Neural progenitor cell (in vitro differentiated cells): ENCODE data around the gene OR6B2. TPM values are rescaled to one million over a fixed set of nuclear protein-coding genes. Genes with fewer than 3 reads are reported as not detected.

Experiments used
- DNase-seq: peaks from one replicate; pipeline ENCODE4 v3.0.0-alpha.2; 2016; ENCODE audit warnings: low spot score
- H2AFZ ChIP-seq: fragments of 200-600 bp; sonication (generic); replicated peaks from 2 replicates; pipeline ENCODE4 v1.6.1; 2016; ENCODE audit warnings: antibody characterized with exemption
- H3F3A ChIP-seq: fragments of 200-600 bp; sonication (generic); 2 replicates; pipeline ENCODE4 v1.6.1; 2016; ENCODE audit warnings: antibody characterized with exemption, low read depth
- H3K27ac ChIP-seq: fragments of 200-600 bp; sonication (generic); 2 replicates; pipeline ENCODE4 v1.5.1; 2016; ENCODE audit warnings: mild to moderate bottlenecking
- H3K27me3 ChIP-seq: fragments of 200-600 bp; sonication (generic); 2 replicates; pipeline ENCODE4 v1.6.1; 2016; ENCODE audit warnings: mild to moderate bottlenecking, moderate library complexity
- H3K36me3 ChIP-seq: fragments of 200-600 bp; sonication (generic); 2 replicates; pipeline ENCODE4 v1.5.1; 2016
- H3K4me1 ChIP-seq: fragments of 200-600 bp; sonication (generic); 2 replicates; pipeline ENCODE4 v1.6.1; 2016; ENCODE audit warnings: mixed run types
- H3K4me2 ChIP-seq: fragments of 200-600 bp; sonication (generic); 2 replicates; pipeline ENCODE4 v1.6.1; 2016
- H3K4me3 ChIP-seq: fragments of 200-600 bp; sonication (generic); 2 replicates; pipeline ENCODE4 v1.5.1; 2016
- H3K79me2 ChIP-seq: fragments of 200-600 bp; sonication (generic); 2 replicates; pipeline ENCODE4 v1.6.1; 2016; ENCODE audit warnings: low read depth
- H3K9ac ChIP-seq: fragments of 200-600 bp; sonication (generic); 2 replicates; pipeline ENCODE4 v1.6.1; 2016
- H3K9me3 ChIP-seq: fragments of 200-600 bp; sonication (generic); 2 replicates; pipeline ENCODE4 v1.5.1; 2016; ENCODE audit warnings: low read depth
- H4K20me1 ChIP-seq: fragments of 200-600 bp; sonication (generic); 2 replicates; pipeline ENCODE4 v1.6.1; 2016; ENCODE audit warnings: low read depth
- H3K27ac Mint-ChIP-seq: 3 replicates; pipeline ENCODE4 v1.8.0; 2021; ENCODE audit warnings: mixed read lengths
- H3K27me3 Mint-ChIP-seq: 2 replicates; pipeline ENCODE4 v1.8.0; 2022; ENCODE audit warnings: low read depth, mild to moderate bottlenecking, inconsistent platforms, moderate library complexity, mixed read lengths; ENCODE audit not compliant: insufficient read depth
- H3K36me3 Mint-ChIP-seq: 3 replicates; pipeline ENCODE4 v1.8.0; 2021; ENCODE audit warnings: mixed read lengths
- H3K4me1 Mint-ChIP-seq: 3 replicates; pipeline ENCODE4 v1.8.0; 2021; ENCODE audit warnings: mixed read lengths
- H3K4me3 Mint-ChIP-seq: 3 replicates; pipeline ENCODE4 v1.8.0; 2021; ENCODE audit warnings: mild to moderate bottlenecking, moderate library complexity, mixed read lengths
- H3K9me3 Mint-ChIP-seq: 3 replicates; pipeline ENCODE4 v1.8.0; 2020; ENCODE audit warnings: mixed read lengths
- EZH2 ChIP-seq: fragments of 200-600 bp; sonication (generic); IDR thresholded peaks from 2 replicates; pipeline ENCODE4 v1.6.1; 2017; ENCODE audit warnings: antibody characterized with exemption, mild to moderate bottlenecking, moderate library complexity
- EZH2phosphoT487 ChIP-seq: fragments of 200-600 bp; sonication (generic); IDR thresholded peaks from 2 replicates; pipeline ENCODE4 v1.6.1; 2017; ENCODE audit warnings: antibody characterized with exemption
- total RNA-seq: library from RNA; depleted of rRNA; stranded (reverse); fragments of >200 nt; gene quantifications from 2 replicates; pipeline ENCODE4 v1.2.3, GENCODE V29; 2015; ENCODE audit warnings: low replicate concordance
- TF ChIP-seq, protein P1 (sequence below): fragments of 200-600 bp; sonication (generic); IDR thresholded peaks from 2 replicates; pipeline ENCODE4 v1.5.1; 2017; ENCODE audit warnings: antibody characterized with exemption, mild to moderate bottlenecking

OR6B2 gene
- total RNA-seq, 1 donor from 2014 or later = not detected

DNA sequence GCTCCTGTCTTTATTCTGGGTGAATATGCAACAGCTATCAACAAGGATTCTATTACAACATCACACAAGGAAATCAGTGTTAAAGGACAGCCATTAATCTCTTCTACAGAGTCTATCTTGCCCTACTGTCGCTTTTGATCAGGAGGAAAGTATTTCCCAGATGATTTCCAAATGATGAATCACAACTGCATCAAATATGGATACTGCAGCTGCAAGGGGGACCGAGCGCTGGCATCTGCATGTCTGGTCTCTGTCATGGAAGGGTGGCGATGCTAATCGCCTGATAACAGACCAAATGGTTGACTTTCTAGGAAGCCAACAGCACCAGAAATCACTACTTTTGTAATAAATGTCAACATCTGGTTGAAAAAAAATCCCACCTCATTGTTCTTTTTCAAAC, 44.3 kb upstream of the OR6B2 start:
- Mint-ChIP-seq H3K9me3 (peaks cover 27% of the 10 kb centered on the region), H3K4me1 (no peaks in the 10 kb centered on the region), H3K4me3 (no peak overlapping the region), H3K27ac (no peak overlapping the region), H3K36me3 (no peaks in the 10 kb centered on the region), H3K27me3 (no peaks in the 10 kb centered on the region)
- Histone ChIP-seq H3F3A (no peaks in the 10 kb centered on the region), H2AFZ (no peak overlapping the region), H3K9me3 (peaks cover 16% of the 10 kb centered on the region), H3K27me3 (no peaks in the 10 kb centered on the region), H3K36me3 (peaks cover 4% of the 10 kb centered on the region), H3K79me2 (no peaks in the 10 kb centered on the region), H3K4me1 (no peaks in the 10 kb centered on the region), H3K4me3 (no peak overlapping the region), H3K27ac (no peak overlapping the region), H4K20me1 (no peaks in the 10 kb centered on the region), H3K9ac (no peak overlapping the region), H3K4me2 (no peak overlapping the region)
- no peak for DNase-seq
- TF ChIP-seq EZH2 = no peak
- TF ChIP-seq, protein P1, sequence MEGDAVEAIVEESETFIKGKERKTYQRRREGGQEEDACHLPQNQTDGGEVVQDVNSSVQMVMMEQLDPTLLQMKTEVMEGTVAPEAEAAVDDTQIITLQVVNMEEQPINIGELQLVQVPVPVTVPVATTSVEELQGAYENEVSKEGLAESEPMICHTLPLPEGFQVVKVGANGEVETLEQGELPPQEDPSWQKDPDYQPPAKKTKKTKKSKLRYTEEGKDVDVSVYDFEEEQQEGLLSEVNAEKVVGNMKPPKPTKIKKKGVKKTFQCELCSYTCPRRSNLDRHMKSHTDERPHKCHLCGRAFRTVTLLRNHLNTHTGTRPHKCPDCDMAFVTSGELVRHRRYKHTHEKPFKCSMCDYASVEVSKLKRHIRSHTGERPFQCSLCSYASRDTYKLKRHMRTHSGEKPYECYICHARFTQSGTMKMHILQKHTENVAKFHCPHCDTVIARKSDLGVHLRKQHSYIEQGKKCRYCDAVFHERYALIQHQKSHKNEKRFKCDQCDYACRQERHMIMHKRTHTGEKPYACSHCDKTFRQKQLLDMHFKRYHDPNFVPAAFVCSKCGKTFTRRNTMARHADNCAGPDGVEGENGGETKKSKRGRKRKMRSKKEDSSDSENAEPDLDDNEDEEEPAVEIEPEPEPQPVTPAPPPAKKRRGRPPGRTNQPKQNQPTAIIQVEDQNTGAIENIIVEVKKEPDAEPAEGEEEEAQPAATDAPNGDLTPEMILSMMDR = no peak
- no peak for TF ChIP-seq EZH2phosphoT487

- Histone ChIP-seq H3K9ac (no peak overlapping the region), H4K20me1 (no peaks in the 10 kb centered on the region), H3K9me3 (no peaks in the 10 kb centered on the region), H2AFZ (no peak overlapping the region), H3K79me2 (no peaks in the 10 kb centered on the region), H3K27ac (no peak overlapping the region), H3K4me2 (no peak overlapping the region), H3K4me3 (no peak overlapping the region), H3K27me3 (no peaks in the 10 kb centered on the region), H3F3A (no peaks in the 10 kb centered on the region), H3K4me1 (no peaks in the 10 kb centered on the region), H3K36me3 (no peaks in the 10 kb centered on the region)
- no peaks in the 10 kb centered on the region for H3K4me1 Mint-ChIP-seq
- DNase-seq = no peak
- H3K27me3 Mint-ChIP-seq = peaks cover 2% of the 10 kb centered on the region
- no peak overlapping the region for H3K27ac Mint-ChIP-seq
- peaks cover 12% of the 10 kb centered on the region for H3K9me3 Mint-ChIP-seq
- no peaks in the 10 kb centered on the region for H3K36me3 Mint-ChIP-seq
- no peak overlapping the region for H3K4me3 Mint-ChIP-seq
- TF ChIP-seq EZH2 = no peak
- TF ChIP-seq, protein P1 = no peak
- no peak for TF ChIP-seq EZH2phosphoT487
Measured at GRCh38 chr2:240070907-240071306, 40.7 kb upstream of the OR6B2 start.

GRCh38 chr2:240069829-240070228, 39.6 kb upstream of the OR6B2 start:
- Mint-ChIP-seq H3K9me3 (peaks cover 7% of the 10 kb centered on the region), H3K36me3 (no peaks in the 10 kb centered on the region)
- H3K79me2 ChIP-seq = no peaks in the 10 kb centered on the region

More at GRCh38 chr2:240069829-240070228, 39.6 kb upstream of the OR6B2 start:
- Histone ChIP-seq H3K9ac (no peak overlapping the region), H2AFZ (no peak overlapping the region), H4K20me1 (no peaks in the 10 kb centered on the region), H3F3A (no peaks in the 10 kb centered on the region), H3K4me1 (no peaks in the 10 kb centered on the region), H3K27ac (no peak overlapping the region), H3K27me3 (no peaks in the 10 kb centered on the region), H3K36me3 (no peaks in the 10 kb centered on the region), H3K9me3 (no peaks in the 10 kb centered on the region), H3K4me3 (no peak overlapping the region), H3K4me2 (no peak overlapping the region)
- H3K27me3 Mint-ChIP-seq = peaks cover 2% of the 10 kb centered on the region
- no peaks in the 10 kb centered on the region for H3K4me1 Mint-ChIP-seq
- no peak for TF ChIP-seq EZH2
- TF ChIP-seq, protein P1 = no peak
- no peak for TF ChIP-seq EZH2phosphoT487
- no peak for DNase-seq
- H3K4me3 Mint-ChIP-seq = no peak overlapping the region
- H3K27ac Mint-ChIP-seq = no peak overlapping the region
